ENCODE data around the gene UMODL1.

DNA sequence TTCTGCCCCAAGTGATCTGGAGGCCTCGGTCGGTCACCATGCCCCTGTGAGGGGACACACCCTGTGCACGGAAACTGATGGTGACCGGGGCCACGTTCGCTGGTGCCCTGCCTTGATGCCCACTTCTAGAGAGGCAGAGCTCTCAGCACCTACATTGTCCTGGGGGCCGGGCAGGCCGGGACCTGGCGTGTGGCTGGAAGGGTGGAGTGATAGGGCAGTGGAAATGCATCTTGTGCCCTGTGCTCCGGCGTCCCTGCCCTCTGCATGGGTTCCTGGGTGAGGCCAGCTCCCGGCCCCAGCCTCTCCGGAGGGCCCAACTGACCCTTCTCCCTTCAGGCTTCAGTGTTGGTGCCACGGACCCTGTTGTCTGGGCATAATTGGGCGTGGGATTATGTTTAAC, 11.0 kb upstream of the UMODL1 start:
- TF ChIP-seq ZNF70 (CRISPR knock-in tag; IDR thresholded peaks at IDR 0.05) = no peak
- no peak for TF ChIP-seq RARB (CRISPR knock-in tag; IDR thresholded peaks at IDR 0.05)
- TF ChIP-seq PATZ1 (CRISPR knock-in tag; IDR thresholded peaks at IDR 0.05; ENCODE audit: borderline replicate concordance) = no peak
- TF ChIP-seq SNAI2 (CRISPR knock-in tag; IDR thresholded peaks at IDR 0.05) = no peak
- no peak for TF ChIP-seq POU6F1 (CRISPR knock-in tag; IDR thresholded peaks at IDR 0.05; ENCODE audit: borderline replicate concordance, low read depth)
- no peak for TF ChIP-seq ESRRG (CRISPR knock-in tag; IDR thresholded peaks at IDR 0.05)
